HG03175 (cell line): ENCODE results near the gene HOXC9.

Experiments
- ATAC-seq: cut with Tn5 transposase; IDR thresholded peaks from one replicate; pipeline ENCODE4 v1.9.1; 2021; ENCODE audit warnings: mild to moderate bottlenecking, moderate library complexity; ENCODE audit not compliant: unreplicated experiment

HOXC9 gene

GRCh38 chr12:53998900-53999236, 1.1 kb upstream of the HOXC9 start:
- no peak for ATAC-seq

- no peak for ATAC-seq
These were observed 324 bp upstream of the HOXC9 start for GRCh38 chr12:53999559-54000115.

GRCh38 chr12:54001283-54002187, 1.6 kb downstream of the HOXC9 start:
- no peak for ATAC-seq

GRCh38 chr12:54002278-54002914, 2.4 kb downstream of the HOXC9 start:
- ATAC-seq, result no peak

GRCh38 chr12:54002915-54003389, 3.0 kb downstream of the HOXC9 start:
- ATAC-seq, result no peak

GRCh38 chr12:54003625-54004024, 3.7 kb downstream of the HOXC9 start:
- no peak for ATAC-seq

GRCh38 chr12:54004063-54004840, 4.3 kb downstream of the HOXC9 start:
- ATAC-seq, result no peak

- no peak for ATAC-seq
These were observed 5.0 kb downstream of the HOXC9 start for GRCh38 chr12:54004841-54005530.

- no peak for ATAC-seq
These were observed 5.5 kb downstream of the HOXC9 start for GRCh38 chr12:54005531-54005852.

- ATAC-seq, result peak; percentile 57
These were observed 6.0 kb downstream of the HOXC9 start for GRCh38 chr12:54005853-54006558.

GRCh38 chr12:54006559-54007220, 6.7 kb downstream of the HOXC9 start:
- no peak for ATAC-seq

GRCh38 chr12:54007538-54008259, 7.7 kb downstream of the HOXC9 start:
- no peak for ATAC-seq

- no peak for ATAC-seq
These were observed 8.2 kb downstream of the HOXC9 start for GRCh38 chr12:54008260-54008552.

- ATAC-seq, result no peak
These were observed 9.5 kb downstream of the HOXC9 start for GRCh38 chr12:54009171-54010052.

- no peak for ATAC-seq
These were observed 10.4 kb downstream of the HOXC9 start for GRCh38 chr12:54010053-54010971.

- ATAC-seq, result no peak
These were observed 11.2 kb downstream of the HOXC9 start for GRCh38 chr12:54010972-54011664.
